Measurements from ENCODE around the gene ALG1. TPM values are rescaled to one million over a fixed set of nuclear protein-coding genes. Genes with fewer than 3 reads are reported as not detected.
"Not testable (repeated sequence)": the region's sequence is repeated elsewhere in the genome, so short reads cannot be mapped to it uniquely, and the experiment has no call there.

Gene ALG1
- total and polyA plus RNA-seq, 7 donors, result 2.4 to 35.0 (median 13.2) TPM

GRCh38 chr16:5073279-5073629, 1.6 kb downstream of the ALG1 start:
- intact Hi-C loops (cut with DNase I), result loop anchor here (5.0 kb wide), 1 partner anchor 41 kb away; the partner anchor contains the start of gene NAGPA
- Histone ChIP-seq H3K4me3 (no peak overlapping the region), H3K9me3 (no peaks in the 10 kb centered on the region), H3K36me3 (peaks cover 6 to 40% (median 18%) of the 10 kb centered on the region in 4 donors), H3K4me1 (peaks cover 0 to 18% (median 13%) of the 10 kb centered on the region in 4 donors), H3K27me3 (no peaks in the 10 kb centered on the region), H3K27ac (no peak overlapping the region)
- TF ChIP-seq, protein P1, sequence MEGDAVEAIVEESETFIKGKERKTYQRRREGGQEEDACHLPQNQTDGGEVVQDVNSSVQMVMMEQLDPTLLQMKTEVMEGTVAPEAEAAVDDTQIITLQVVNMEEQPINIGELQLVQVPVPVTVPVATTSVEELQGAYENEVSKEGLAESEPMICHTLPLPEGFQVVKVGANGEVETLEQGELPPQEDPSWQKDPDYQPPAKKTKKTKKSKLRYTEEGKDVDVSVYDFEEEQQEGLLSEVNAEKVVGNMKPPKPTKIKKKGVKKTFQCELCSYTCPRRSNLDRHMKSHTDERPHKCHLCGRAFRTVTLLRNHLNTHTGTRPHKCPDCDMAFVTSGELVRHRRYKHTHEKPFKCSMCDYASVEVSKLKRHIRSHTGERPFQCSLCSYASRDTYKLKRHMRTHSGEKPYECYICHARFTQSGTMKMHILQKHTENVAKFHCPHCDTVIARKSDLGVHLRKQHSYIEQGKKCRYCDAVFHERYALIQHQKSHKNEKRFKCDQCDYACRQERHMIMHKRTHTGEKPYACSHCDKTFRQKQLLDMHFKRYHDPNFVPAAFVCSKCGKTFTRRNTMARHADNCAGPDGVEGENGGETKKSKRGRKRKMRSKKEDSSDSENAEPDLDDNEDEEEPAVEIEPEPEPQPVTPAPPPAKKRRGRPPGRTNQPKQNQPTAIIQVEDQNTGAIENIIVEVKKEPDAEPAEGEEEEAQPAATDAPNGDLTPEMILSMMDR (IDR thresholded peaks at IDR 0.05), result no peak
- TF ChIP-seq EP300 (IDR thresholded peaks at IDR 0.05), result no peak
- no peak for TF ChIP-seq POLR2A (IDR thresholded peaks at IDR 0.05)
- TF ChIP-seq POLR2AphosphoS5 (IDR thresholded peaks at IDR 0.05), result no peak
- WGBS, 2 donors, result 86 to 91% methylated on average over 2 of the region's 2 CpGs
- DNase-seq, result no peak

DNA sequence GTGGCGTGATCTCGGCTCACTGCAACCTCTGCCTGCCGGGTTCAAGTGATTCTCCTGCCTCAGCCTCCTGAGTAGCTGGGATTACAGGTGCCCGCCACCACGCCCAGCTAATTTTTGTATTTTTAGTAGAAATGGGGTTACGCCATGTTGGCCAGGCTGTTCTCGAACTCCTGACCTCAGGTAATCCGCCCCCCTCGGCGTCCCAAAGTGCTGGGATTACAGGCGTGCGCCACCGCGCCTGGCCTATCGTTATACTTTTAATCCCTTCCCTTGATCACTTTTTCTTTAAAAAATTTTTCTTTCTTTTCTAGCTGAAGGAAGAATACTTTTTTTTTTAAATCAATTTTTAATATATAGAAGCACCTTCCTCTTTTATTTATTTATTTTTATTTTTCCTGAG, 2.1 kb downstream of the ALG1 start:
- H3K9me3 ChIP-seq, DNase-seq, H3K4me3 ChIP-seq, H3K27me3 ChIP-seq, H3K27ac ChIP-seq: not testable (repeated sequence)
- peaks cover 6 to 45% (median 20%) of the 10 kb centered on the region in 4 donors for H3K36me3 ChIP-seq
- WGBS, 2 donors, result 94% methylated on average over 15 of the region's 15 CpGs
- peaks cover 0 to 18% (median 13%) of the 10 kb centered on the region in 4 donors for H3K4me1 ChIP-seq
- intact Hi-C loops (cut with DNase I), result loop anchor here (5.0 kb wide), 1 partner anchor 41 kb away; the partner anchor contains the start of gene NAGPA

- Histone ChIP-seq H3K4me1 (peaks cover 0 to 18% (median 13%) of the 10 kb centered on the region in 4 donors), H3K9me3 (no peaks in the 10 kb centered on the region), H3K36me3 (peaks cover 6 to 61% (median 21%) of the 10 kb centered on the region in 4 donors), H3K27me3 (no peaks in the 10 kb centered on the region), H3K4me3 (no peak overlapping the region), H3K27ac (no peak overlapping the region)
- WGBS, 2 donors, result 90 to 92% methylated on average over 5 of the region's 5 CpGs
- intact Hi-C loops (cut with DNase I), result no loop called here
- no peak for DNase-seq
- TF ChIP-seq POLR2AphosphoS5 (IDR thresholded peaks at IDR 0.05), result no peak
- TF ChIP-seq POLR2A (IDR thresholded peaks at IDR 0.05), result no peak
- TF ChIP-seq EP300 (IDR thresholded peaks at IDR 0.05), result no peak
- TF ChIP-seq, protein P1 (IDR thresholded peaks at IDR 0.05), result no peak
These were observed 4.0 kb downstream of the ALG1 start for GRCh38 chr16:5075637-5076036.

DNA sequence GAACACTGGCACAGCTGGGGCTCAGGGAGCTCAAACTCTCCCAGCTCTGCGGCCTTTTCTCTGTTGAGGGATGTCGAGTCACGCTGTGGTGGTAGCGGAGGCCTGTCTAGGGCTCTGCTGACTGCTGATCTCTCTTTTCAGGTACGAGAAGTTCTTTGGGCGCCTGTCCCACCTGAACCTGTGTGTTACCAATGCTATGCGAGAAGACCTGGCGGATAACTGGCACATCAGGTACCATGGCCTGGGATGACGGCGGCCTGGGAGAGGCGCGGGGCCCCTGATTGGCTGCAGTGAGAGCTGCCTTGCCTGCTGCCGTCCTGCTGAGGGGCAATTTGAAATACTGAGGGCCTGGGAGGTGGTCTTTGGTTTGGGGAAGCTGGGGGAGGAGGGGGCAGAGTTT, 5.7 kb downstream of the ALG1 start:
- no peak overlapping the region for H3K4me3 ChIP-seq
- 98% methylated on average over 13 of the region's 13 CpGs for WGBS, 2 donors
- intact Hi-C loops (cut with DNase I), result no loop called here
- DNase-seq, result no peak
- H3K4me1 ChIP-seq, result peaks cover 0 to 9% (median 6%) of the 10 kb centered on the region in 4 donors
- no peaks in the 10 kb centered on the region for H3K27me3 ChIP-seq
- TF ChIP-seq, protein P1 (IDR thresholded peaks at IDR 0.05), result no peak
- TF ChIP-seq EP300 (IDR thresholded peaks at IDR 0.05) (no peak), POLR2AphosphoS5 (IDR thresholded peaks at IDR 0.05) (no peak), POLR2A (IDR thresholded peaks at IDR 0.05) (no peak)
- peaks cover 6 to 75% (median 28%) of the 10 kb centered on the region in 4 donors for H3K36me3 ChIP-seq
- H3K9me3 ChIP-seq, result no peaks in the 10 kb centered on the region
- H3K27ac ChIP-seq, result no peak overlapping the region

DNA sequence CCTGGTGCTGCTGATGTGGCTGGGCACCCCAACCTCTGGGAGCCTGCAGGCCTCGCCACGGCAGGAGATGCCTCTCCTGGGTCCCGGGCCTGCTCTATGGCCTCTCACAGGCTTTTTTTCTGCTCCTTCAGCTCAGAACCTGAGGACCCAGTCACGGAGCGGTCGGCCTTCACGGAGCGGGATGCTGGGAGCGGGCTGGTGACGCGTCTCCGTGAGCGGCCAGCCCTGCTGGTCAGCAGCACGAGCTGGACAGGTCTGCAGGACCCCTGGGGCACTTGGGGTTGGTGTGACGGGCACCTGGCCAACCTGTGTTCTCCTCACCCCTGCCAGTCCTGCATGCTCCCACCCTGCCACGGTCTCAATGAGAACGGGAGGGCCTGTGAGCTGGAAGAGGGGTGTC, 7.0 kb downstream of the ALG1 start:
- no peak for DNase-seq
- no peaks in the 10 kb centered on the region for H3K27me3 ChIP-seq
- H3K4me3 ChIP-seq, result no peak overlapping the region
- H3K36me3 ChIP-seq, result peaks cover 6 to 88% (median 31%) of the 10 kb centered on the region in 4 donors
- 92 to 98% methylated on average over 17 of the region's 17 CpGs for WGBS, 2 donors
- no peaks in the 10 kb centered on the region for H3K9me3 ChIP-seq
- no peak for TF ChIP-seq POLR2A (IDR thresholded peaks at IDR 0.05)
- TF ChIP-seq POLR2AphosphoS5 (IDR thresholded peaks at IDR 0.05), result no peak
- no peak for TF ChIP-seq EP300 (IDR thresholded peaks at IDR 0.05)
- TF ChIP-seq, protein P1 (IDR thresholded peaks at IDR 0.05), result no peak
- intact Hi-C loops (cut with DNase I), result no loop called here
- H3K4me1 ChIP-seq, result no peaks in the 10 kb centered on the region
- H3K27ac ChIP-seq, result no peak overlapping the region

GRCh38 chr16:5080461-5080860, 8.8 kb downstream of the ALG1 start:
- DNase-seq; intact Hi-C loops (cut with DNase I); H3K27me3 ChIP-seq; H3K9me3 ChIP-seq; H3K27ac ChIP-seq; H3K4me1 ChIP-seq; H3K4me3 ChIP-seq: not testable (repeated sequence)
- WGBS, 2 donors, result 30 to 67% methylated on average over 12 of the region's 12 CpGs
- peaks cover 6 to 85% (median 29%) of the 10 kb centered on the region in 4 donors for H3K36me3 ChIP-seq

DNA sequence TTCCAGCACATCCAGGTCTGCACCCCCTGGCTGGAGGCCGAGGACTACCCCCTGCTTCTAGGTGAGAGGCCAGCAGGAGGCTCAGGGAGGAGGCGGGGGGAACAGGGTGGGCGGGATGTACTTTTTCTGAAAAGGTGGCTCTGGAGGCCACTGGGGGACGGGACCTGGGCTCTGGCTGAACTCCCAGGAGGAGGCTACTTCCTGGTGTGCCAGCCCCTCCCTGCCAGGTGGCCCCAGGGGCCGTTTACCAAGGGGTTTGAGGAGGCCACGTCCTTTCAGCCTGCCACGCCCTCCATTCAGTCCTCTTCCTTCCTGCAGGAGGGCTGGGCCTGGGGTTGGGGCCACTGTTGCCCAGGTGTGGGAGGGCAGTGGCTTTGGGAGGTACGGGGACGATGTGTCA, 9.4 kb downstream of the ALG1 start:
- 10 to 64% methylated on average over 9 of the region's 9 CpGs for WGBS, 2 donors
- intact Hi-C loops (cut with DNase I); H3K4me1 ChIP-seq; H3K27ac ChIP-seq; DNase-seq; H3K9me3 ChIP-seq; H3K27me3 ChIP-seq; H3K4me3 ChIP-seq: not testable (repeated sequence)
- H3K36me3 ChIP-seq, result peaks cover 2 to 85% (median 25%) of the 10 kb centered on the region in 4 donors

GRCh38 chr16:5083646-5084045, 12.0 kb downstream of the ALG1 start:
- H3K9me3 ChIP-seq; H3K4me1 ChIP-seq; H3K27ac ChIP-seq; intact Hi-C loops (cut with DNase I); H3K27me3 ChIP-seq; H3K4me3 ChIP-seq; DNase-seq: not testable (repeated sequence)
- WGBS, 2 donors, result 78 to 89% methylated on average over 9 of the region's 9 CpGs
- H3K36me3 ChIP-seq, result peaks cover 0 to 63% (median 14%) of the 10 kb centered on the region in 4 donors

Measured in sigmoid colon (tissue), 7 donors.